ENCODE measurements around the gene ISL1. TPM values are rescaled to one million over a fixed set of nuclear protein-coding genes. Genes with fewer than 3 reads are reported as not detected.

The ISL1 gene
- total and polyA plus RNA-seq, 2 of the 13 experiments (the other 11 are each of a cell fraction or from before 2014, with no cell fraction given): not detected

GRCh38 chr5:51347704-51348103, 35.5 kb upstream of the ISL1 start:
- in situ Hi-C loops (cut with HindIII; ENCODE audit: extremely low pct_ligation_motif_present, low pct_unique_long_range_greater_than_20kb): loop anchor here (10.0 kb wide), 1 partner anchor 383 kb away; no protein-coding TSS in a partner anchor
- ChIA-PET CTCF (ENCODE audit: low intra/inter-chr PET ratio, low total read pairs) (interaction anchor here (1.4 kb wide), 1 partner anchor 385 kb away, joined by 4 read pairs; no protein-coding TSS in a partner anchor), POLR2A (no interaction called here)
- Histone ChIP-seq H3K27me3 (ENCODE audit: control insufficient read depth in 1 of 2, insufficient read depth in 2 of 2, low read length in 2 of 2) (no peaks in the 10 kb centered on the region), H3K4me2 (ENCODE audit: low read depth, low read length) (no peak overlapping the region), H3K9me3 (ENCODE audit: low read length) (no peaks in the 10 kb centered on the region), H3K36me3 (replicated peaks in 1 of 2; ENCODE audit: control insufficient read depth in 1 of 2, insufficient read depth in 2 of 2, low read length in 2 of 2) (no peaks in the 10 kb centered on the region), H3K9ac (ENCODE audit: insufficient read depth, low read depth, low read length) (no peak overlapping the region), H3K79me2 (ENCODE audit: insufficient read depth, low read length) (no peaks in the 10 kb centered on the region), H3K27ac (ENCODE audit: extremely low read length, insufficient read depth, low read length) (no peak overlapping the region), H4K20me1 (ENCODE audit: insufficient read depth, low read length) (no peaks in the 10 kb centered on the region), H2AFZ (ENCODE audit: low read length) (no peak overlapping the region), H3K4me3 (replicated peaks in 1 of 3; ENCODE audit: insufficient read depth in 1 of 3, low read depth in 2 of 3, low read length in 3 of 3) (no peak overlapping the region), H3K4me1 (ENCODE audit: insufficient read depth, low read length) (no peaks in the 10 kb centered on the region)
- TF ChIP-seq, protein P1, sequence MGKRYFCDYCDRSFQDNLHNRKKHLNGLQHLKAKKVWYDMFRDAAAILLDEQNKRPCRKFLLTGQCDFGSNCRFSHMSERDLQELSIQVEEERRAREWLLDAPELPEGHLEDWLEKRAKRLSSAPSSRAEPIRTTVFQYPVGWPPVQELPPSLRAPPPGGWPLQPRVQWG (CRISPR knock-in tag; IDR thresholded peaks at IDR 0.05; ENCODE audit: borderline replicate concordance, low read depth): no peak
- TF ChIP-seq, protein P2, sequence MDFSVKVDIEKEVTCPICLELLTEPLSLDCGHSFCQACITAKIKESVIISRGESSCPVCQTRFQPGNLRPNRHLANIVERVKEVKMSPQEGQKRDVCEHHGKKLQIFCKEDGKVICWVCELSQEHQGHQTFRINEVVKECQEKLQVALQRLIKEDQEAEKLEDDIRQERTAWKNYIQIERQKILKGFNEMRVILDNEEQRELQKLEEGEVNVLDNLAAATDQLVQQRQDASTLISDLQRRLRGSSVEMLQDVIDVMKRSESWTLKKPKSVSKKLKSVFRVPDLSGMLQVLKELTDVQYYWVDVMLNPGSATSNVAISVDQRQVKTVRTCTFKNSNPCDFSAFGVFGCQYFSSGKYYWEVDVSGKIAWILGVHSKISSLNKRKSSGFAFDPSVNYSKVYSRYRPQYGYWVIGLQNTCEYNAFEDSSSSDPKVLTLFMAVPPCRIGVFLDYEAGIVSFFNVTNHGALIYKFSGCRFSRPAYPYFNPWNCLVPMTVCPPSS (IDR thresholded peaks at IDR 0.05): no peak
- TF ChIP-seq CTCF (CRISPR knock-in tag; IDR thresholded peaks at IDR 0.05): 0 out of 2 replicates have a peak, but pooled peaks have one; percentile 6
- TF ChIP-seq ZNF337 (CRISPR knock-in tag; IDR thresholded peaks at IDR 0.05; ENCODE audit: borderline replicate concordance, low read depth): no peak
- no peak for FAIRE-seq
- DNase-seq (ENCODE audit: low spot score): peak; percentile 4
- no TSS peak for BruUV-seq (replicated peaks)
- intact Hi-C loops (cut with micrococcal nuclease; ENCODE audit: unreplicated experiment): loop anchor here (1.0 kb wide), 1 partner anchor 388 kb away; no protein-coding TSS in a partner anchor
- WGBS (ENCODE audit: low lambda C conversion rate): 2% methylated on average over 2 of the region's 2 CpGs
- no peak for ATAC-seq
